GM19455 (cell line): ENCODE results near the gene PARD3B.

Experiments used
- ATAC-seq: cut with Tn5 transposase; IDR thresholded peaks from one replicate; pipeline ENCODE4 v1.9.1; 2021; ENCODE audit not compliant: unreplicated experiment

PARD3B gene

DNA sequence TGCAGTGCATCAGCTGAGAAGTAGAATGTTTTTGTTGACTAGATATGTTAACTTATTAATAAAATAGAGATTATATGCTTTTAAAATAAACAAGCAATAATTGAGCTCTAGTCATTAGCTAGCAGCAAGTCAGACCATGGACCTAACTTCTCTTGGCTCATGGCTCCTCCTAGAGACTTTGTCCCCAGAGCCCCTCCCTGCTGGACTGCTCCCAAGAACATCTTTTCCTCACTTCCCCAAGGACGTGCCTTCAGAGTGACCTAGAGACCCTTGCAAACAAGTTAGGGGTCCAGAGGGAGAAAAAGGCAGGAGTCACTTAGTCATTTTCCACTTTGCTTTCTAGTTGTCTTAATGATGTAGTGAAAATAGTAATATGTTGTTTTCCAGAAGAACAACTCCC lies 824.5 kb downstream of the PARD3B start:
- no peak for ATAC-seq

- ATAC-seq = no peak
These were observed 825.5 kb downstream of the PARD3B start for GRCh38 chr2:205370726-205371125.

GRCh38 chr2:205372141-205372540 lies 826.9 kb downstream of the PARD3B start:
- no peak for ATAC-seq

GRCh38 chr2:205375461-205376448 lies 830.5 kb downstream of the PARD3B start:
- no peak for ATAC-seq

DNA sequence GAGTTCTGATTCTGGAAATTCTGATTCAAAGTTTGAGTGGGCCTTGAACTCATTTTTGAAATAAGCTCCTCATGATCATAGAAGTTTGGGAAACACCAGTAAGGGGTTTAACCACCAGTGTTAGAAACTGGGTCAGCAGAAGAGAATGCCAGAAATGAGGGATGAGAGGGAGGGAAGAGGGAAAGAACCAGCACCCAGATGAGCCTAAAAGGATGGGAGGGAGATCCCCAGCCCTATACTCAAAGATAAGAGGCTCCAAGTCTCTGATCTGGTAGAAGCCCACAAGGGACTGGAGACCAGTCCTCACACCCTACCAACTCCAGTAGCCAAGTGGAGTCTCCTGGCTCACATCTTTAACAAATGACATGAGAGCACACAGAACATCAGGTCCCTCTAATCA lies 832.0 kb downstream of the PARD3B start:
- ATAC-seq = no peak

DNA sequence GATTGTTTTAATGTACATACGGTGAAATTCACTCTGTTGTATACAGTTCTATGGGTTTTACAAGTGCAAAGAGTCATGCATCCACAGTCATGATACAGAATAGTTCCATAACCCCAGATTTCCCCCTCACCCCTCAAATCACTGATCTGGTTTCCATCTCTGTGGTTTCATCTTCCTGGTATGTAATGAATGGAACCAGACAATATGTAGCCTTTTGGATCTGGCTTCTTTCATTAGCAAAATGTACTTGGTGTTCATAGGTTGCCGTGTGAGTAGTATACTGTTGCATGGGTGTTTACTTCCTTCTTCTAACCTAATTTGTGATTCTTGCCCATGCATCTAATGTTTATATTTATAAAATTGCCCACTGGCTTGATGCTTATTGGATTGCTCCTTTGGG lies 838.3 kb downstream of the PARD3B start:
- ATAC-seq = no peak

DNA sequence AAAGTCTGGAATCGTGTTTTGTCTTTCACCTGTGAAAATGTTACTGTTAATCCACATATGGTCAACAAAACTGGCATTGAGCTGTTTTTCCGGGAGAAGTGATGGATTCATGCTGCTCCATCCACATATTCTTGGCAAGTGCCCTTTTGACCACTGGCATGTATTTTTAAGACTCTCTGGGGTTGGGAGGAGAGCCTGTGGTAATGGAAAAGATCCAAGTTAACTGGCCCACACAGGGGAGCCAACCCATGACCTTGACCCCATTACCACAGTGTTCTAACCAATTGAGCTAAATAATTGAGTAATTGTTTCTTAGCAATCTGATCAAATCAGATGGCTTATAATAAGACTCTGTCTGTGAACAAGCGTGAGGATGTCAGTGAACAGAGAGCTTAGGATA lies 840.8 kb downstream of the PARD3B start:
- ATAC-seq = no peak

DNA sequence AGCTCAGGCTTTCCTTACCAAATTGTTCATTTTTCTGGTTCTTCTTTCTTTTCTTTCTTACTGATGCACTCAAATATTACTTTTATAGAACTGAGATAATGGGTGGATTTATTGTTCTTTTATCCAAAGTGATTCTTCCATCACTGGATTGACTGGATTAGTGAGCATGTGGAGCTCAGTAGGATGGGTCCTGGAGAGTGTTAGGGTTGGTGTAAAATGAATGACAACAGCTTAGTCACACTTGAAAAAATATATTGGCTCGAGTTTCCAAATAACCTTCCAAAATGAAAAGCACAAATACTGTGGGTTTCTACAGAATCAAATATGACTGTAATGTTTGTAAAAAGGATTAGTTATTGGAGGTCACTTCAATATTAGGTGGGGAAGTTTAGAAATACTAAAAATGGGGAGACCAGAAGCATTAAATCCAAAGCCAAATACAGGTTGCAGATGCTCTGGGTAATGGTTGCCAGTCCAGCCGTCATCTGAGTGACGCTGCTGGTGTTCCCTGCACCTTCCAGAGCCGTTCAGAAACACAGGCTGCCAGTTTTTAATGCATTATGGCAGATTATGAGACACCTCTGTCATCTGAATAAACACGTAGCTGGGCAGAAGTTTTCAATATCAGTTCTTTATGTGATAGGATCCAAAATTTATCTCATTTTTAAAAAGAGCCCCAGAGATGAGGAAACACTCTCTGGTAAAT lies 842.2 kb downstream of the PARD3B start:
- no peak for ATAC-seq

DNA sequence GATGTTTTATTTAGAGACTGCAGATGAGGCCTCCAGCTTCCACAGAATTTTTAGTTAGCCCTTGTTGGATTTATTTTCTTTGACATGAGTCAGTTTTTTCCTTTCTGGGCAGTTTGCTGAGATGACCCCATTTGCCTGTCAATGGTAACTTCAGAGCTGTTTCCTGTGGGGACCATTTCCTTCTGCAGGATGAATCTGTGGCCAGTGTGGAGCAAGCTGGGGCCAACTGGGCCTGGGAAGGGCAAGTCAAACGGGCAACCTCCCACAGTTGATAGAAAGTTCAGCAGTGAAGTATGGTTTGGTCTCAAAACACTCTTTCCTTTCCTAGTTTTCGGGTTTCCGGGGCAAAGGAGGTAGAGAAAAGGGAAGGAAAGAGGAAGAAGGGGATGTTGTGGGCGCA lies 845.6 kb downstream of the PARD3B start:
- no peak for ATAC-seq

DNA sequence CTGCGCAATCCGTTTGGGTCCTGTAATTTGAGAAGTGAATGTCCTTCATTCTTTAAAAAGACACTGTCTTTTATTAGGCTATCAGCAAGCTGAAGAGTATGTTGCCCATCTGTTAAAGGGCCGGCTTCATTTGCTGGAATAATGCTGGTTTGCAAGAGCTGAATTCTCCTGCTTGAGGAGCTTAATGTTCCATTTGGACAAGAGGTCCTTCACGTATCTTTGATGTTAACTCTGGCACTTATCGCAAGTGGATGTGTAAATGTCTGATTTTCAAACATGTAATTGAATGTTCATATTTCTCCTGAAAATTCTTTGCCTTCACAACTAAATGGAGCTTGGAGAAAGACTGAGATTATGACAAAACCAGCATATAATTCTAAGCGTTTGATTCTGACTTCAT lies 856.2 kb downstream of the PARD3B start:
- no peak for ATAC-seq

DNA sequence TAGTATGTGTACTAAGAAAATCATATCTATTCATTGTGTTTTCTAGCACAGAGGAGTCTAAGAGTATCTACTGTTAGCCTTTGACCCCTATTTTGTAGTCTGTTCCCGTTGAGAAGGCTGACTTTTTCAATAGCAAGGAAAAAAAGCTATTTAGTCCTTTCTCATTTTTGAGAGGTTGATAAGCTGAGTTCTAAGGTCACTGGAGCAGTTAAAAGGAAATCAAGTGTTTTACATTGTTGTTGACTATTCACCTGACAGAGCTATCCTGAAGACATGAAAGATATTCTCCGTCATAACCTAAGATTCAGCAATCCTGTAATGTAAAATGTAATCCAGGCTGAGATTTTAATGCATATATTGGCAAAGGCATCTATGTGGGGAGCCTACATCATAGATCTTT lies 856.7 kb downstream of the PARD3B start:
- ATAC-seq = no peak

DNA sequence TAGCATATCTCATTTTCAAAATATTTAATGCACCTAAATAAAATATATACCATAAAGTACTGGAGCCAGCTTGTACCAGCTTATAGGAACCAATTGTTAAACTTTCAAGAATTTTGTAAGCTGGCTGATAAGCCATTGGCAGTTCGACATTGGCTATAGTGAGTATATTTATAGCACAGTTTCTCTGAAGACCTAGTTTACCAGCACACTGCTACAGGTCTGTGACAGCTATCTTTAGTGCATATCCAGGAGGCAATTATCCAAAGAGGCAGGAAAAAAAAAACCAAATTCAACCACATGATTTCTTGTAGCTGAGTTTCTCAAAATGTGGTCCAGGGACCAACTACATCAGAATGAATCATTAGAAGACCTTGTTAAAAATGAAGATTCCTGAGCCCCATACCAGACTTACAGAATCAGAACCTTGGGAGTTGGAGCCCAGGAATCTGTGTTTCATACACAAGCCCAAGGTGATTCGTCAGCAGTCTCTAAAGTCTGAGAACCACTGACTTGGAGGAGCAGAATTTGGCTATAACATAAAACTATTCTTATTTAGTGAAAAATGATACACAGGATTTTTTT lies 858.1 kb downstream of the PARD3B start:
- ATAC-seq = no peak

DNA sequence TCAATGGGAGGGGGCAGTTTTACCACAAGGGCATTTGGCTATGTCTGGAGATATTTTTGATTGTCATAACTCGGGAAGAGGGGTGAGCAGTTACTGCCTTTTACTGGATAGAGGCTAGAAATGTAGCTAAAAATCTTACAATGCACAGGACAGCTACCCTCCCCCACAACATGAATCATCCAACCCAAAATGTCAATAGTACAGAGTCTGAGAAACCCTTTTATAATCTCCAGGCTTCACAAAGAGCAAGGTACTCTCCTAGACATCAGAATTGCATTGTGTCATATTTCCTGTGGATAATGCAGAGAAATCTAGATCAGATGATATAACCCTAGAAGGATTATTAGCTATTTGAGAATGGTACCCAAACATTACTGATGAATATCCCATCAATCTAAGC lies 859.9 kb downstream of the PARD3B start:
- ATAC-seq = no peak

GRCh38 chr2:205405752-205406151 lies 860.5 kb downstream of the PARD3B start:
- ATAC-seq = no peak

GRCh38 chr2:205407984-205408383 lies 862.7 kb downstream of the PARD3B start:
- ATAC-seq = no peak

GRCh38 chr2:205408696-205409095 lies 863.4 kb downstream of the PARD3B start:
- no peak for ATAC-seq

GRCh38 chr2:205409411-205409810 lies 864.1 kb downstream of the PARD3B start:
- ATAC-seq = no peak

DNA sequence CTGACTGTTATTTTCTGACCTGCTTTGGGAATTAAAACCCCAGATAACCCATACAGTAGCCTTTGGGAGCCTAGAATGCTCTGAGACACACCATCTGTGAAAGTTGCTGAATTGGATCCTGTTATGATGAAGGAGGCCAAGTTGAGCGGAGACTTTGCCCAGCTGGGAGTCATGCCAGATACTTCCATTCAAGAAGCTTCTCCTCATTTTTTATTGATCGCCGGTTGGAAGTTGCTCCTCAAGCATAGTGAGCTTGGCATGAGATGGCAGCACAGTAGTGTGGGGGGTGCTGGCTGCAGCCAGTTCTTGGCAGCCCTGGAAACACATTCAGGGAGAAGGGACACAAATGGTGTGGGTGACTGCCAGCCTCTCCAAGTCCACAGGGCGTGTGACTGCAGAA lies 866.3 kb downstream of the PARD3B start:
- ATAC-seq = no peak

GRCh38 chr2:205424326-205424725 lies 879.1 kb downstream of the PARD3B start:
- no peak for ATAC-seq

- ATAC-seq = no peak
These were observed 879.8 kb downstream of the PARD3B start for GRCh38 chr2:205425102-205425501.

- no peak for ATAC-seq
These were observed 881.8 kb downstream of the PARD3B start for GRCh38 chr2:205427112-205427511.

DNA sequence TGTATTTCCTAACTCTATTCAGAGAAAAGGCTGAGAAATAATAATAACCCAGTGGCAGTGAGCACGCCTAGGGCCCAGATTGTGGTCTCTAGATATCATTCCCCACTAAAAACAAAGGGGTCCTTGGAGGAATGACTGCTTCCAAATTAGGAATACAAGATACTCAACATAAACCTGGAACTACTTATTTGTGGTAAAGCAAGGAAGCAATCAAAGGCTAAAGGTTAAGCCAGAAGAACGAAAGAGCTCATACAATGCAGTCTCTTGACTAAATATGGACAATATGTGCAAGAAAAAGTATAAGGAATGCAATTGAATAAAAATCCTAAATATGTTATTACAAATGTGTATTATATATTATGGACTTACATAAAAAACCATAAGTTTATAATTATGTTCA lies 883.5 kb downstream of the PARD3B start:
- ATAC-seq = no peak
